ENCODE results near the gene PKNOX2.

Gene PKNOX2

GRCh38 chr11:125282596-125282914 is 118.0 kb downstream of the PKNOX2 start:
- H3K4me3 Mint-ChIP-seq, result no peak overlapping the region
- no peaks in the 10 kb centered on the region for H3K9me3 Mint-ChIP-seq
- no peaks in the 10 kb centered on the region for H3K4me1 Mint-ChIP-seq (ENCODE audit: low read depth)
- no peak overlapping the region for H3K27ac Mint-ChIP-seq
- no peaks in the 10 kb centered on the region for H3K36me3 Mint-ChIP-seq (ENCODE audit: low read depth)
- H3K27me3 Mint-ChIP-seq, result no peaks in the 10 kb centered on the region
- intact Hi-C loops (cut with micrococcal nuclease), result no loop called here

- Mint-ChIP-seq H3K27ac (no peak overlapping the region), H3K36me3 (ENCODE audit: low read depth) (no peaks in the 10 kb centered on the region), H3K4me3 (no peak overlapping the region), H3K4me1 (ENCODE audit: low read depth) (no peaks in the 10 kb centered on the region), H3K27me3 (peaks cover 2% of the 10 kb centered on the region), H3K9me3 (no peaks in the 10 kb centered on the region)
- intact Hi-C loops (cut with micrococcal nuclease), result no loop called here
These were observed 119.8 kb downstream of the PKNOX2 start for GRCh38 chr11:125284245-125284850.

- H3K4me1 Mint-ChIP-seq (ENCODE audit: low read depth), result no peaks in the 10 kb centered on the region
- no peaks in the 10 kb centered on the region for H3K36me3 Mint-ChIP-seq (ENCODE audit: low read depth)
- no peak overlapping the region for H3K27ac Mint-ChIP-seq
- H3K27me3 Mint-ChIP-seq, result peaks cover 2% of the 10 kb centered on the region
- no peak overlapping the region for H3K4me3 Mint-ChIP-seq
- intact Hi-C loops (cut with micrococcal nuclease), result no loop called here
- no peaks in the 10 kb centered on the region for H3K9me3 Mint-ChIP-seq
These were observed 121.3 kb downstream of the PKNOX2 start for GRCh38 chr11:125285844-125286243.

GRCh38 chr11:125286486-125286885 is 121.9 kb downstream of the PKNOX2 start:
- H3K4me3 Mint-ChIP-seq, result no peak overlapping the region
- no peaks in the 10 kb centered on the region for H3K4me1 Mint-ChIP-seq (ENCODE audit: low read depth)
- H3K9me3 Mint-ChIP-seq, result no peaks in the 10 kb centered on the region
- H3K27me3 Mint-ChIP-seq, result peaks cover 3% of the 10 kb centered on the region
- no peak overlapping the region for H3K27ac Mint-ChIP-seq
- no peaks in the 10 kb centered on the region for H3K36me3 Mint-ChIP-seq (ENCODE audit: low read depth)
- intact Hi-C loops (cut with micrococcal nuclease), result no loop called here

DNA sequence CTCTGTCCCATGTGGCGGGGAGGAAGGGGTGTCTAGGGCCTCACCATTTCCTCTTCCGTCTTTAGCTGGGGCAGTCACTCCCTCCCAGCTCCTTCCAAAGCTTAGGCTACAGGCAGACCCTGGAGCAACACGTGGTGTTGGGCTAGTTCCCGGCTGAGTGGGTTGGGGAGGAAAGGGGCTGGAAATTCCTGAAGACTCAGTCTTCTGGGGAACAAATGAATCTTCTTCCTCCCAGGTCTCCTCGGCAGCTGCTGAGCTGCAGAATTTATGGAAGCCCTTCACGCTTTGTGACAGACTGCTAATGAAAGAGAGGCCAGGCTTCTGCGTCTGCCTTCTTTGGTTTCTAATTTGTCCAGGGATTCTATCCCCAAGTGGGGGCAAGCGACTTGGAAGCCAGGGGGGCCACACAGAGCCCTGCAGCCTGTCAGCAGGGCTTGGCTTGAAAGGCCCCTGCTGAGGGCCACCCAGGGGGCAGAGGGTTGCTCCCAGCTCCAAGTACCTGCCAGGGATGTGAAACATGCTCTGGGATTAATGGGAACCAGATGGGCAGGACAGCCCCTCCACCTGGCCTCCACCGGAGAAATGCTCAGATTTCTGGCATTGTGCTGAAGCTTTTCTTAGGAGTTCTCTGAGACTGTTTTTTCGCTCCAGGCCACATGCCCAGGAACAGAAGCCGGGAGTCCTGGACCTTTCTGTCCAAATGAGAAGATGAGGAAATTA is 123.1 kb downstream of the PKNOX2 start:
- no peak overlapping the region for H3K4me3 Mint-ChIP-seq
- no peak overlapping the region for H3K27ac Mint-ChIP-seq
- intact Hi-C loops (cut with micrococcal nuclease), result no loop called here
- H3K9me3 Mint-ChIP-seq, result no peaks in the 10 kb centered on the region
- H3K27me3 Mint-ChIP-seq, result peaks cover 5% of the 10 kb centered on the region
- no peaks in the 10 kb centered on the region for H3K36me3 Mint-ChIP-seq (ENCODE audit: low read depth)
- H3K4me1 Mint-ChIP-seq (ENCODE audit: low read depth), result no peaks in the 10 kb centered on the region

DNA sequence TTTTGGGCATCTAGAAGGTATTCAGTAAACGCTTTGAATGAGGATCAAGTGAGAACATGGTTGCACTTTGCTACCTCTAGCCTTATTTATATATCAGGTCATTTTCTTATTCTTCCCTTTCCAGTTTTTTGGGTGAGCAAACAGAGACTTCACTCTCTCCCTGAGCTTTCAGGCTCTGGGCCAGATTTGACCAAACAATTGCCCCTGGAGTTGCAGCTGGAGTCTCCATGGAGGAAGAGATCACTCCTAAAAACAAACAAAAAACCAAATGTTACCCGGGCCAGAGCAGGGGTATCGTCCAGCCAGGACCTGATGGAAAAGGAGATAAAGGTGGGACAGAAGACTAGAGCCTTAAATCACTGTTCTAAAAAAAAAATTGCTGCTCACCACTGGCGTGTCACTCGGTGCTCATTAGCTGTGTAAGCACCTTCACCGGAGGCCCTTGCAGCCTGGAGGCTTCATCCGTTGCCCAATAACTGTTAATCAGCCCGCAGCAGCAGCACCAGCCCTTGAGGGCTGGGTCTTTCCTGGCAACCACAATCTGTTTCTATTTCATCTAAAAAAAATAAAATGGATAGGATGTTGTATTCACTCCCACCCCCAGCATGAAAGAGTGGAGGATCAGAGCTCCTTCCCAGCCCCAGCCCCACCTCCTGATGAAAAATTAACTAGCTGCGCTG is 125.0 kb downstream of the PKNOX2 start:
- peaks cover 11% of the 10 kb centered on the region for H3K27me3 Mint-ChIP-seq
- no peaks in the 10 kb centered on the region for H3K4me1 Mint-ChIP-seq (ENCODE audit: low read depth)

DNA sequence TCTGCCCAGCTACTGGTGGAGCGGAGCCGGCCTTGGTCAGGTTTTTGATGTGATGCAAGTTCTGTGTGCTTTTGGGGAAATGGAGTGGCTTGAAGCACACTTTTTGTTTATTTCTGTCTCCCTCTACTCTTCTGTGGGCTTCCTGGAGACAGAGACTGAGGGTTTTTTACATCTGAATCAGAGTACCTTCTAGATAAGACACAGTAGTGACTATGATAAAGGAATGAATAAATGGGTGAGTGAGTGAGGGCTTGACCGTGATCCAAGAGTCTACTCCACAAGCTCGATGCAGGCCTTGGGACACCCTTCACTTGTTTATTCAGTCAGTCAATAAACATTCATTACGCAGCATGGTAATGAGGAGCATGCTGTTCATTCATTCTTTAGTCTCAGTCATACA is 125.7 kb downstream of the PKNOX2 start:
- no peaks in the 10 kb centered on the region for H3K9me3 Mint-ChIP-seq
- H3K4me3 Mint-ChIP-seq, result no peak overlapping the region
- intact Hi-C loops (cut with micrococcal nuclease), result no loop called here
- no peaks in the 10 kb centered on the region for H3K4me1 Mint-ChIP-seq (ENCODE audit: low read depth)
- H3K27me3 Mint-ChIP-seq, result peaks cover 14% of the 10 kb centered on the region
- no peak overlapping the region for H3K27ac Mint-ChIP-seq
- no peaks in the 10 kb centered on the region for H3K36me3 Mint-ChIP-seq (ENCODE audit: low read depth)

More for the DNA sequence above, 125.0 kb downstream of the PKNOX2 start:
- Mint-ChIP-seq H3K36me3 (ENCODE audit: low read depth) (no peaks in the 10 kb centered on the region), H3K4me3 (no peak overlapping the region), H3K27ac (no peak overlapping the region), H3K9me3 (no peaks in the 10 kb centered on the region)
- intact Hi-C loops (cut with micrococcal nuclease), result no loop called here

GRCh38 chr11:125292100-125292499 is 127.5 kb downstream of the PKNOX2 start:
- H3K27ac Mint-ChIP-seq, result no peak overlapping the region
- H3K27me3 Mint-ChIP-seq, result peaks cover 16% of the 10 kb centered on the region
- H3K36me3 Mint-ChIP-seq (ENCODE audit: low read depth), result no peaks in the 10 kb centered on the region
- H3K4me1 Mint-ChIP-seq (ENCODE audit: low read depth), result no peaks in the 10 kb centered on the region
- H3K4me3 Mint-ChIP-seq, result no peak overlapping the region
- H3K9me3 Mint-ChIP-seq, result no peaks in the 10 kb centered on the region
- intact Hi-C loops (cut with micrococcal nuclease), result no loop called here

GRCh38 chr11:125293596-125293995 is 129.0 kb downstream of the PKNOX2 start:
- H3K9me3 Mint-ChIP-seq, result no peaks in the 10 kb centered on the region

GRCh38 chr11:125295931-125296330 is 131.4 kb downstream of the PKNOX2 start:
- H3K36me3 Mint-ChIP-seq (ENCODE audit: low read depth), result no peaks in the 10 kb centered on the region
- no peaks in the 10 kb centered on the region for H3K4me1 Mint-ChIP-seq (ENCODE audit: low read depth)
- H3K27me3 Mint-ChIP-seq, result peaks cover 16% of the 10 kb centered on the region
- H3K27ac Mint-ChIP-seq, result no peak overlapping the region
- no peaks in the 10 kb centered on the region for H3K9me3 Mint-ChIP-seq
- H3K4me3 Mint-ChIP-seq, result no peak overlapping the region
- intact Hi-C loops (cut with micrococcal nuclease), result no loop called here

More at GRCh38 chr11:125293596-125293995, 129.0 kb downstream of the PKNOX2 start:
- intact Hi-C loops (cut with micrococcal nuclease), result no loop called here
- no peak overlapping the region for H3K4me3 Mint-ChIP-seq
- no peaks in the 10 kb centered on the region for H3K36me3 Mint-ChIP-seq (ENCODE audit: low read depth)
- no peaks in the 10 kb centered on the region for H3K4me1 Mint-ChIP-seq (ENCODE audit: low read depth)
- peaks cover 16% of the 10 kb centered on the region for H3K27me3 Mint-ChIP-seq
- H3K27ac Mint-ChIP-seq, result no peak overlapping the region

- intact Hi-C loops (cut with micrococcal nuclease), result no loop called here
- Mint-ChIP-seq H3K27me3 (peaks cover 14% of the 10 kb centered on the region), H3K9me3 (no peaks in the 10 kb centered on the region), H3K4me1 (ENCODE audit: low read depth) (no peaks in the 10 kb centered on the region), H3K36me3 (ENCODE audit: low read depth) (no peaks in the 10 kb centered on the region), H3K27ac (no peak overlapping the region), H3K4me3 (no peak overlapping the region)
These were observed 132.9 kb downstream of the PKNOX2 start for GRCh38 chr11:125297346-125297915.

DNA sequence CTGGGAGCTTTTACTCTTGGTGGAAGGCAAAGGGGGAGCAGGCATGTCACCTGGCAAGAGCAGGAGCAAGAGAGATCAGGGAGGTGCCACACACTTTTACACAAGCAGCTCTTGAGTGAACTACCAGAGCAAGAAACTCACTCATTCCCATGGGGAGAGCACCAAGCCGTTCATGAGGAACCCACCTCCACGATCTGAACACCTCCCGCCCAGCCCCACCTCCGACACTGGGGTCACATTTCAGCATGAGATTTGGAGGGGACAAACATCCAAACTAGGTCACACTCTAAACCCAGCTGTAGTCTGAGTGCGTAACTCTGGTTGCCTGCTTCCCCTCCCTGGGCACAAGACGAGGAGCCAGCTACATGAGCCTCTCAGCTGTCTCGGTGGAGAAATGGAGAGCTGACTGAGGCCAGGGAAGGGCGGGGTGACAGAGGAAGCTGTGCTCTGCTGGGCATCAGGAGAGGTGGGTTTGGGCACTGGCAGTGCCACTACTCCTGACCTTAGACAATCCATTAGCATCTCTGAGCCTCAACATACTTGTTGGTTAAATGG is 134.6 kb downstream of the PKNOX2 start:
- Mint-ChIP-seq H3K9me3 (no peaks in the 10 kb centered on the region), H3K27ac (no peak overlapping the region), H3K36me3 (ENCODE audit: low read depth) (no peaks in the 10 kb centered on the region), H3K4me1 (ENCODE audit: low read depth) (no peaks in the 10 kb centered on the region), H3K4me3 (no peak overlapping the region), H3K27me3 (peaks cover 8% of the 10 kb centered on the region)
- intact Hi-C loops (cut with micrococcal nuclease), result no loop called here

GRCh38 chr11:125299821-125300220 is 135.3 kb downstream of the PKNOX2 start:
- Mint-ChIP-seq H3K4me1 (ENCODE audit: low read depth) (no peaks in the 10 kb centered on the region), H3K27me3 (peaks cover 6% of the 10 kb centered on the region), H3K9me3 (no peaks in the 10 kb centered on the region), H3K4me3 (no peak overlapping the region), H3K36me3 (ENCODE audit: low read depth) (no peaks in the 10 kb centered on the region), H3K27ac (no peak overlapping the region)
- intact Hi-C loops (cut with micrococcal nuclease), result no loop called here

- Mint-ChIP-seq H3K27me3 (peaks cover 4% of the 10 kb centered on the region), H3K36me3 (ENCODE audit: low read depth) (no peaks in the 10 kb centered on the region), H3K9me3 (no peaks in the 10 kb centered on the region), H3K4me3 (no peak overlapping the region), H3K27ac (no peak overlapping the region), H3K4me1 (ENCODE audit: low read depth) (no peaks in the 10 kb centered on the region)
- intact Hi-C loops (cut with micrococcal nuclease), result no loop called here
These were observed 136.3 kb downstream of the PKNOX2 start for GRCh38 chr11:125300791-125301218.

Data from dendritic cell treated with granulocyte-macrophage colony-stimulating factor and Interleukin-4, amounts not matched to agents 40 ng/mL and 50 ng/mL, for 4 days (primary cell).